ENCODE results near the gene CSRNP3.
"Not testable (repeated sequence)": the region's sequence is repeated elsewhere in the genome, so short reads cannot be mapped to it uniquely, and the experiment has no call there.

The CSRNP3 gene

DNA sequence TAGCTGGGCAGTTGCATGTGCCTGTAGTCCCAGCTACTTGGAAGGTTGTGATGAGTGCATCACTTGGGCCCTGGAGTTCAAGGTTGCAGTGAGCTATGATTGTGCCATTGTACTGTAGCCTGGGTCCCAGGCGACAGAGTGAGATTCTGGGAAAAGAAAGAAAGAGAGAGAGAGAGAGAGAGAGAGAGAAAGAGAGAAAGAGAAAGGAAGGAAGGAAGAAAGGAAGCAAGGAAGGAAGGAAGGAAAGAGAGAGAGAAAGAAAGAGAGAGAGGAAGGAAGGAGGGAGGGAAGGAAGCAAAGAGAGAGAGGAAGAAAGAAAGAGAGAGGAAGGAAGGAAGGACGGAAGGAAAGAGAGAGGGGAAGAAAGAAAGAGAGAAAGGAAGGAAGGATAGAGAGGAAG is 196.1 kb downstream of the CSRNP3 start:
- TF ChIP-seq CTCF (IDR thresholded peaks at IDR 0.05; ENCODE audit: insufficient read depth, low read length, poor library complexity, severe bottlenecking), result no peak

DNA sequence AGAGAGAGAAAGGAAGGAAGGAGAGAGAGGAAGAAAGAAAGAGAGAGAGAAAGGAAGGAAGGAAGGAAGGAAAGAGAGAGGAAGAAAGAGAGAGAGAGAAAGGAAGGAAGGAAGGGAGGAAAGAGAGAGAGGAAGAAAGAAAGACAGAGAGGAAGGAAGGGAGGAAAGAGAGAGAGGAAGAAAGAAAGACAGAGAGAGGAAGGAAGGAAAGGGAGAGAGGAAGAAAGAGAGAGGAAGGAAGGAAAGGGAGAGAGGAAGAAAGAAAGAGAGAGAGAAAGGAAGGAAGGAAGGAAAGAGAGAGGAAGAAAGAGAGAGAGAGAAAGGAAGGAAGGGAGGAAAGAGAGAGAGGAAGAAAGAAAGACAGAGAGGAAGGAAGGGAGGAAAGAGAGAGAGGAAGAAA is 196.6 kb downstream of the CSRNP3 start:
- H3K27me3 ChIP-seq (replicated peaks; ENCODE audit: control insufficient read depth, insufficient read depth, low read length); H3K4me3 ChIP-seq (replicated peaks; ENCODE audit: low read depth, low read length); H3K36me3 ChIP-seq (ENCODE audit: control insufficient read depth, insufficient read depth, low read length); DNase-seq (ENCODE audit: extremely low read depth, insufficient read length): not testable (repeated sequence)

More for the DNA sequence above, 196.1 kb downstream of the CSRNP3 start:
- Histone ChIP-seq H3K4me3 (replicated peaks; ENCODE audit: low read depth, low read length) (no peak overlapping the region), H3K36me3 (ENCODE audit: control insufficient read depth, insufficient read depth, low read length) (no peaks in the 10 kb centered on the region), H3K27me3 (replicated peaks; ENCODE audit: control insufficient read depth, insufficient read depth, low read length) (no peaks in the 10 kb centered on the region)
- DNase-seq (ENCODE audit: extremely low read depth, insufficient read length), result no peak

- no peak for TF ChIP-seq CTCF (IDR thresholded peaks at IDR 0.05; ENCODE audit: insufficient read depth, low read length, poor library complexity, severe bottlenecking)
- no peaks in the 10 kb centered on the region for H3K36me3 ChIP-seq (ENCODE audit: control insufficient read depth, insufficient read depth, low read length)
- no peaks in the 10 kb centered on the region for H3K27me3 ChIP-seq (replicated peaks; ENCODE audit: control insufficient read depth, insufficient read depth, low read length)
- DNase-seq (ENCODE audit: extremely low read depth, insufficient read length), result no peak
- no peak overlapping the region for H3K4me3 ChIP-seq (replicated peaks; ENCODE audit: low read depth, low read length)
Measured at GRCh38 chr2:165666605-165667004, 197.1 kb downstream of the CSRNP3 start.

- Histone ChIP-seq H3K4me3 (replicated peaks; ENCODE audit: low read depth, low read length) (no peak overlapping the region), H3K27me3 (replicated peaks; ENCODE audit: control insufficient read depth, insufficient read depth, low read length) (no peaks in the 10 kb centered on the region), H3K36me3 (ENCODE audit: control insufficient read depth, insufficient read depth, low read length) (no peaks in the 10 kb centered on the region)
- no peak for TF ChIP-seq CTCF (IDR thresholded peaks at IDR 0.05; ENCODE audit: insufficient read depth, low read length, poor library complexity, severe bottlenecking)
- no peak for DNase-seq (ENCODE audit: extremely low read depth, insufficient read length)
Measured at GRCh38 chr2:165667375-165667774, 197.9 kb downstream of the CSRNP3 start.

GRCh38 chr2:165674780-165675179 is 205.3 kb downstream of the CSRNP3 start:
- H3K36me3 ChIP-seq (ENCODE audit: control insufficient read depth, insufficient read depth, low read length), result no peaks in the 10 kb centered on the region
- H3K27me3 ChIP-seq (replicated peaks; ENCODE audit: control insufficient read depth, insufficient read depth, low read length), result no peaks in the 10 kb centered on the region
- no peak for TF ChIP-seq CTCF (IDR thresholded peaks at IDR 0.05; ENCODE audit: insufficient read depth, low read length, poor library complexity, severe bottlenecking)
- H3K4me3 ChIP-seq (replicated peaks; ENCODE audit: low read depth, low read length), result no peak overlapping the region
- DNase-seq (ENCODE audit: extremely low read depth, insufficient read length), result no peak

- TF ChIP-seq CTCF (IDR thresholded peaks at IDR 0.05; ENCODE audit: insufficient read depth, low read length, poor library complexity, severe bottlenecking), result no peak
- H3K36me3 ChIP-seq (ENCODE audit: control insufficient read depth, insufficient read depth, low read length), result no peaks in the 10 kb centered on the region
- no peak overlapping the region for H3K4me3 ChIP-seq (replicated peaks; ENCODE audit: low read depth, low read length)
- no peaks in the 10 kb centered on the region for H3K27me3 ChIP-seq (replicated peaks; ENCODE audit: control insufficient read depth, insufficient read depth, low read length)
- no peak for DNase-seq (ENCODE audit: extremely low read depth, insufficient read length)
Measured at GRCh38 chr2:165675551-165675968, 206.1 kb downstream of the CSRNP3 start.
